Activated T-cell treated with anti-CD3 and anti-CD28 coated beads, Interleukin-2, amount 50 U/mL, for 72 hours (primary cell): Measurements from ENCODE around the gene VPS39. TPM values are rescaled to one million over a fixed set of nuclear protein-coding genes. Genes with fewer than 3 reads are reported as not detected.

Experiments
- ATAC-seq, 2 donors: fragments of 150-1000 bp; cut with Tn5 transposase; replicated peaks in 1 of 2; 2 replicates each; pipeline ENCODE4 v1.10.0; 2021; ENCODE audit warnings: moderate library complexity in 2 of 2, mild to moderate bottlenecking in 1 of 2
- DNase-seq, 2 donors: peaks; one replicate each; pipeline ENCODE4 v3.0.0; 2021 to 2022; ENCODE audit warnings: mixed read lengths in 1 of 2
- H3K27ac Mint-ChIP-seq: one replicate; pipeline ENCODE4 v1.8.0; 2022; ENCODE audit warnings: mild to moderate bottlenecking, moderate library complexity, mixed read lengths
- H3K27me3 Mint-ChIP-seq: one replicate; pipeline ENCODE4 v1.8.0; 2022; ENCODE audit warnings: low read depth, mixed read lengths
- H3K36me3 Mint-ChIP-seq, 2 donors: one replicate each; pipeline ENCODE4 v1.8.0; 2022; ENCODE audit warnings: mixed read lengths in 2 of 2, mild to moderate bottlenecking in 1 of 2; ENCODE audit not compliant: insufficient read depth in 2 of 2
- H3K4me1 Mint-ChIP-seq: one replicate; pipeline ENCODE4 v1.8.0; 2022; ENCODE audit warnings: low read depth, mixed read lengths
- H3K4me3 Mint-ChIP-seq, 2 donors: one replicate each; pipeline ENCODE4 v1.8.0; 2022; ENCODE audit warnings: mild to moderate bottlenecking in 2 of 2, mixed read lengths in 2 of 2, moderate library complexity in 2 of 2
- H3K9me3 Mint-ChIP-seq, 2 donors: one replicate each; pipeline ENCODE4 v1.8.0; 2022; ENCODE audit warnings: mixed read lengths in 2 of 2
- total RNA-seq, 2 donors: library from RNA; stranded (reverse); gene quantifications; one replicate each; pipeline ENCODE4 v1.2.3, GENCODE V29; 2022

Gene VPS39
- total RNA-seq, 2 donors from 2014 or later = 79.8 to 95.3 TPM

DNA sequence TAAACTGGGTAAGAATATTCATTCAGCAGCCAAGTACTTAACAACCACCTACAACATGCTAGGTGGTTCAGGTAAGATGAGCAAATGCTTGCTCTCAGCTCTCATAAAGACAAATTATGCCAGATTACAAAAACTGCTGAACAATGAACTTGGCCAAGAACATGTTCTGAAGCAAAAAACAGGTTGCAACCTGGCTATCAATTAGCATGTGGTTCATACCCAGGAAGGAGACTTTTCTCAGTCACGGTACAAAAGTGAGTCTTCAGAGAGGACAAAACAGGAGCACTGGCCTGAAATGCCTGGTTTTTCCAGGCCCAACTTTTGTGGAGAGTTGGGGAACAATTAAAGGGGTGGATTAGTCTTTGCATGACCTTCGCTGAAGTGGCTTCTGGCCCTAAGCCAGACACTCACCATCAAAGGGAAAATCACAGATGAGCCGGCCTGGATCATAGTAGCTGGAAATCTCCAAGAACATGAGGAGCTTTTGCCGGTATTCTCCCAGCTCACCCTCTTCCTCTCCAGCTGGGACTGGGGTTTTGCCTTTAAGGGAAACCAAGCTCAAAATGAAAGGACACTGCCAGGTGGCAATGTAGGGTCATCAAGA lies 44.1 kb downstream of the VPS39 start:
- H3K9me3 Mint-ChIP-seq = no peaks in the 10 kb centered on the region
- ATAC-seq = no peak
- no peak overlapping the region for H3K4me3 Mint-ChIP-seq
- H3K27me3 Mint-ChIP-seq = no peaks in the 10 kb centered on the region
- H3K36me3 Mint-ChIP-seq = peaks cover 4 to 12% of the 10 kb centered on the region in 2 donors
- DNase-seq = no peak
- no peaks in the 10 kb centered on the region for H3K4me1 Mint-ChIP-seq
- H3K27ac Mint-ChIP-seq = no peak overlapping the region

DNA sequence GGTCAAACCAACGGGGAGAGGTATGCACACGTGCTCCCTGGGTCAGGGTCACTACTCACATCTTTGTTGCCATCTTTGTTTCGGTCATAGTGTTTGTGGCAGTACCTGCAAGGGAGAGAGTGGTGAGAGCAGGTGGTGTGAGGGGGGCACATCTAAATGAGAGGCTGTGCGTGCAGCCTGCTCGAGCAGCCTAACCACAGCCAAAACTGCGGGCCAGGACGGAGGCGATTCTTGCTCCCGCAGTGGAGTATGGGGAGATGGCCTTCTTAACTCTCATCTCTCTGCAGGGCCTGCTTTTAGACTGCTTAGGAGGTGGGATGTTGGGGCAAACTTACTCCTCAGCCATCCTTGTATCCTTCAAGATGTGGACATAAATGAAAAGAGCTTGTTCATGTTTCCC lies 44.8 kb downstream of the VPS39 start:
- DNase-seq = no peak
- no peaks in the 10 kb centered on the region for H3K27me3 Mint-ChIP-seq
- no peak overlapping the region for H3K4me3 Mint-ChIP-seq
- no peak overlapping the region for H3K27ac Mint-ChIP-seq
- no peaks in the 10 kb centered on the region for H3K9me3 Mint-ChIP-seq
- peaks cover 6 to 12% of the 10 kb centered on the region in 2 donors for H3K36me3 Mint-ChIP-seq
- no peak for ATAC-seq
- H3K4me1 Mint-ChIP-seq = no peaks in the 10 kb centered on the region

DNA sequence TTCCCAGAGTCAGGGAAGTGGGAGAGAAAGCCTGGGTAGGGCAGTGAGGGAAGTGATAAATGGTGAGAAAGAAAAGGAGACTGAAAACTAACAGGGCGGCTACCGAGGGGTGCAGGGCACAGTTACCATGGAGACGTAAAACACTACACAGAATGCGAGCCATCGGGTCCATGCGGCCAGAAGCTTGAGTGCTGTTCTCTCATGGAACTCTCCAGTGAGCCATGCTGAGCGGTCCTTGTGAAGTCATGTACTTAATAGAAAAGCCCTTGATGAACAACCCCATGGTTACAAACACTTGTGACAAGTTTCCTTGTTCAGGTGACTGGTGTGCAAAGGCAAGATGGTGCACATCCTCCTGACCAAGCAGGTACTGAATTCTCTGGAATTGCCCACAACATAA lies 48.0 kb downstream of the VPS39 start:
- Mint-ChIP-seq H3K27ac (no peak overlapping the region), H3K4me3 (no peak overlapping the region), H3K9me3 (no peaks in the 10 kb centered on the region), H3K36me3 (peaks cover 3 to 8% of the 10 kb centered on the region in 2 donors), H3K27me3 (no peaks in the 10 kb centered on the region), H3K4me1 (no peaks in the 10 kb centered on the region)
- no peak for ATAC-seq
- no peak for DNase-seq

DNA sequence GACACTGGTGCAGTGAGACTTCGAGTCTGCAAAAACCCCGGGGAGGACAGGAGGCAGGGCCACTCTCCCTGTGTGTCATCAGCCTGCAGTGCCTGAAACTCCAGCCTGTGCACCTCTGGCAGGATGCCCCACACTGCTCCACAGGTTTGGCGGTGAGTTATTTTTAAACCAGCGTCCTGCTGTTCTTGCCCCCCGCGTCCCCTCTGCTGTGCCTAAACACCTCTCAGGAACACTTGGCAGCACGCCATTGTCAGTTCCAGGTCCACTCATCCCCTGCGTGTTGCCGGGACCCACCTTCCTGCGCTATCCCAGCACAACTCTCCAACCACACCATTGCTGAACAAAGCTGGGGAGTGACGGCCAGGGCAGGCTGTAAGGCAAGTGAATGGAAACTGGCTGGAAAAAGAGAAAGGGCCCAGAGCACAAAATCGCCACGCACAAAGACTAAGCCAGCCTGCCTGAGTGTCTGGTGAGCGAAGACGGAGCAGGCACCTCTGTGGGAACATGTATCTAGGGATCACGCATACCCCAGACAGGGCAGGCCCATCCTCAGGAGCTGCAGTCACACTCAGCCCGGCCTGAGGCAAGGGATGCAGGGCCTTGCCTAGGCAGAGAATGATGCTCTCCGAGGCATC lies 48.6 kb downstream of the VPS39 start:
- no peak overlapping the region for H3K4me3 Mint-ChIP-seq
- no peaks in the 10 kb centered on the region for H3K9me3 Mint-ChIP-seq
- H3K27me3 Mint-ChIP-seq = no peaks in the 10 kb centered on the region
- ATAC-seq (no peak), DNase-seq (no peak)
- H3K4me1 Mint-ChIP-seq = no peaks in the 10 kb centered on the region
- no peak overlapping the region for H3K27ac Mint-ChIP-seq
- H3K36me3 Mint-ChIP-seq = peaks cover 3 to 7% of the 10 kb centered on the region in 2 donors

DNA sequence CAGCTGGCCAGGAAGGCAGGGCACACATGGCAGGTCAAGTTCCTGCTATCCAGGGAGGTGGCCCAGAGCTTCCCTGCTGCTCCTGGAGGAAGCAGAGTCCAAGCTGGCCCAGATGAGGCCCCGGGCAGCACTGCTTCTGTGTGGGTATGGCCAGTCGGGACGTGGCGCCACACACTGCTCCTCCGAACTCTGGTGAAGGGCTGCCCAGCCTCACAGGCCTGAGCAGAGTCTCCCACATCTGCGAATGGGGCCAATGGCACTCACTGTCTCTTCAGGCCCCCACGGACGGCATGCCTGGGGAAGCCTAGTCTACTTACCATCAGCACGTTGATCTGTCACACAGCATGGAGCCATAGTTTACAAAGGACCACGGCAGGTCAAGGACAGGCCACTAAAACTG lies 49.2 kb downstream of the VPS39 start:
- no peak for DNase-seq
- Mint-ChIP-seq H3K27me3 (no peaks in the 10 kb centered on the region), H3K9me3 (no peaks in the 10 kb centered on the region), H3K27ac (no peak overlapping the region), H3K4me3 (no peak overlapping the region), H3K4me1 (no peaks in the 10 kb centered on the region), H3K36me3 (peaks cover 3 to 7% of the 10 kb centered on the region in 2 donors)
- ATAC-seq = no peak

DNA sequence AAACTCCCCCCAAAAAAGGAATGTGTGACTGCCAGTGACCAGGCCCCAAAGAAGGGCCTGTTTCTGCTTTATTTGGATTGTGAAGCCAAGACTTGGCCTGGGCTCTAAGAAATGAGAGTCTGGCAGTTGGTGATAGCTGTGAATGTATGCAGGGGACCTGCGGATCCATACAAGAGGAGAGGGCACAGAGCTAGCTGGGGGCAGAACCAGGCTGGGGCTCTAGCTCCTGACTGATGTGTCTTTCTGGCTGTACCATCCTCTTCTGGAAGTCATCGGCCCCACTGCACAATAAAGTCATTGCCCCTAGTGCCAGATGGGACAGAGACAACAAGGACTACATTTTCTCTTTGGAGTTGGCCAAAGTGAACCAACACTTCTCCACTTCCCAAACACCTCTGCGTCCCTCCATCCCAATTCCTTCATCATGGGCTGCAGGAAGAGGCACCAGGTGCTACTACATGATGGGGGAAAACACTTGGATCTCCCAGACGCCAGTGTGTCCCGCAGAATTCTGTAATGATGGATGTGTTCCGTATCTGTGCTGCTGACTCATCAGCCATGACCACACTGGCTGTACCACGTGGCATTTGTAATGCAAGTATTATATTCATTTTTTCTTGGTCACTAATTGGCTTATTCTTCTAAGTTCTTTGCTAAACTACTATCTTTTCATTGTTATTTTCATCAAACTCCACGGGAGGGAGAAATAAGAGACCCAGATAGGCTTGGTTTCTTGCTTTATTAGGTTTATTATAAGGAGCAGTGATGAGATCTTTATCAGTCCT lies 49.9 kb downstream of the VPS39 start:
- no peaks in the 10 kb centered on the region for H3K27me3 Mint-ChIP-seq
- H3K36me3 Mint-ChIP-seq = peaks cover 3 to 7% of the 10 kb centered on the region in 2 donors
- H3K4me1 Mint-ChIP-seq = no peaks in the 10 kb centered on the region
- no peaks in the 10 kb centered on the region for H3K9me3 Mint-ChIP-seq
- H3K4me3 Mint-ChIP-seq = no peak overlapping the region
- ATAC-seq (no peak), DNase-seq (no peak)
- no peak overlapping the region for H3K27ac Mint-ChIP-seq

DNA sequence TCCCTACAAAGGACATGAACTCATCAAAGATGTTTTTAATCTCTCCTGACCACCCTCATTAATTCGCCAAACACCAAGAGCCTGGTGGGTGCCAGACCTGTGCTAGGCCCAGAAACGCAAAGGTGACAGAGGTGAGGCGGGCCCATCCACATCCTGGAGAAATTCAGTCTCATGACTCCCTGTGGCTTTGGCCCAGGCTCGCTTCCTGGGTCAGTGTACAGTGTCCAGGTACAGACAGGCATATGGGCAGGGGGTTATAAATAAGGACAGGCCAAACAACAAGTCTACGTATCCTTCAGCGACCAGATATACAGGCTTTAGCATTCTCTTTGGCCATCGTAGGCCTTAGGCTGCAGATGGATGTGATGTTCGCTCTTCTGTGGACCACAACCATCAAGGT lies 50.7 kb downstream of the VPS39 start:
- H3K27me3 Mint-ChIP-seq = no peaks in the 10 kb centered on the region
- no peaks in the 10 kb centered on the region for H3K9me3 Mint-ChIP-seq
- ATAC-seq (no peak), DNase-seq (no peak)
- H3K27ac Mint-ChIP-seq = no peak overlapping the region
- H3K36me3 Mint-ChIP-seq = peaks cover 3 to 7% of the 10 kb centered on the region in 2 donors
- H3K4me1 Mint-ChIP-seq = no peaks in the 10 kb centered on the region
- no peak overlapping the region for H3K4me3 Mint-ChIP-seq

DNA sequence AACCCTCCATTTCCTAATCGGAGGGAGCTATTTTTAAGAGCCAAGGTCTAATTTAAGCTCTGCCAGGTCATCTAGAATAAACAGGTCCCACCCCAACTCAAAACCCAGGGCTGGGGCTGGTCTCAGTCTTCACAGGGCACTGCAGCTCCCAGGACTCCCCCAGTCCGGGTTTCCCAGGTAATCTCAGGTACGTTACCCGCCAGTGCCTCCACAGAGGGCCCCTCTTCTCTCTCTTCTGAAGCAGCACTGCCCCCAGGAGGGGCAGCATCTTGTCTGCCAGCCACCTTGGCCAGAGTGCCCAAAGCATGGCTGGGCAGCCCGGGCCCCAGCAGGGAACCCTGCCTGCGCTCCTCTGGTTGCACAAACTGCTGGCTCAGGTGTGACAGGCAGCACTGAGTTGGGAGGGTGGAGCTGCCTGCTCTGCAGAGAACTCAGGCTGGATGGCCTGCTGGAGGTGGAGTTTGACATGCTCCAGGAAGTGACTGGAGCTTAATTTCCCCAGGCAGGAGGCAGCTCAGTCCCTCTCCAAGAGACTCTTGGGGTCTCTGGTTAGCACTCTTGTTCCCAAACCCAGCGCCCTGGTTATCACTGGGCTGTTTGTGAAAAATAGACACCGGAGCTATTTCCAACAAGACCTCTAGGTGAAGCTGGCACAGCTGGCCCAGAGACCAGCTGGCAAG lies 51.7 kb downstream of the VPS39 start, which contains the start of gene PLA2G4F:
TSS of gene PLA2G4F (minus strand) at position 394 of the 680 bp plus-strand sequence. CDS start at position 307, 87 bp downstream.
- Mint-ChIP-seq H3K27me3 (no peaks in the 10 kb centered on the region), H3K9me3 (no peaks in the 10 kb centered on the region), H3K36me3 (peaks cover 1 to 2% of the 10 kb centered on the region in 2 donors), H3K4me1 (no peaks in the 10 kb centered on the region), H3K27ac (no peak within 1 kb of the TSS), H3K4me3 (no peak within 1 kb of the TSS)
- no peak for ATAC-seq
- DNase-seq = no peak

DNA sequence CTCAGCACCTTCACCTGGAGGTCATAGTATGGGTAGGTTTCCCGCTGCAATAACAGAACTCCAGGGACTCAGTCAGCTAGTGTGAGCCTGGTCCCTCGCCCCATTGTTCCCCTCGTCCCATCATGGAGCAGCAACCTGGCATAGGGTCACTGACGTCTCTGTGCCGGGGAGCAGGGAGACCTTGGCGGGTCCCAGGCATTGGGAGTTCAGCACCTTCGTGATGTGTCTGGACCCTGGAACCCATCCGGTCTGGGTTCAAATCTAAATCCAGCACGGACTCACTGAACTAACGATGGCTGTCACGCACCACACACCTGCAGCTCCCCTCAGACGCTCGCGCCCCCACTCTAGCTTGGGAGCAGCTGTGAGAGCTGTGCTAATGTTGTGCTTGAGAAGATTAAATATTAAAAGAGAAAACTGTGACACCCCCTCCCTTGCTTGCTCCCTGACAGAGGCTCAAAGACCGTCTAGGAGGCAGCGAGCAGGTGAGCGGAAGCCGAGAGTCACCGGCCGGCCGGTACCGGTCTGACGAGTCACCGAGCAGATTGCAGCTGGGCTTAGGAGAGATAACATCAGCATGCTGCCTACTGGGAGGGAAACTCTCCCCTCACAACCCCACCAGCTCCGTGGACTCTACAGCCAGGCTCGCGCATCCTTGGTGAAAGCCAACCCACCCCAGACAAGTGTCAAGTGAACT lies 52.4 kb downstream of the VPS39 start:
- H3K4me1 Mint-ChIP-seq = no peaks in the 10 kb centered on the region
- H3K4me3 Mint-ChIP-seq = no peak overlapping the region
- ATAC-seq = no peak
- no peaks in the 10 kb centered on the region for H3K27me3 Mint-ChIP-seq
- DNase-seq = no peak
- H3K9me3 Mint-ChIP-seq = no peaks in the 10 kb centered on the region
- H3K36me3 Mint-ChIP-seq = peaks cover 1 to 2% of the 10 kb centered on the region in 2 donors
- no peak overlapping the region for H3K27ac Mint-ChIP-seq

DNA sequence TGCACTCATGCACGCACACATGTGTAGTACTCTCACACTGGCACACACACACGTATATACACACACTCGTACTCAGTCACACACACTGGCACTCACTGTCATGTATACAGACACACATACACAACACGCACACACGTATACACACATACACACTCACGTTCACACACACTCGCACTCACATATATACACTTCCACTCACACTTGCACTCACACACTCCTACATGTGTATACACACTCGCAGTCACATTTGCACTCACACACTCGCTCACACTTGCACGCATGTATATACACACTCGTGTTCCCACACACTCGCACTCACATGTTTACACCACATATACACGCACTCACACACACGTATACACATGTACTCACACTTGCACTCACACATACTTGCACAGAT lies 53.1 kb downstream of the VPS39 start:
- H3K27ac Mint-ChIP-seq = no peak overlapping the region
- no peaks in the 10 kb centered on the region for H3K9me3 Mint-ChIP-seq

DNA sequence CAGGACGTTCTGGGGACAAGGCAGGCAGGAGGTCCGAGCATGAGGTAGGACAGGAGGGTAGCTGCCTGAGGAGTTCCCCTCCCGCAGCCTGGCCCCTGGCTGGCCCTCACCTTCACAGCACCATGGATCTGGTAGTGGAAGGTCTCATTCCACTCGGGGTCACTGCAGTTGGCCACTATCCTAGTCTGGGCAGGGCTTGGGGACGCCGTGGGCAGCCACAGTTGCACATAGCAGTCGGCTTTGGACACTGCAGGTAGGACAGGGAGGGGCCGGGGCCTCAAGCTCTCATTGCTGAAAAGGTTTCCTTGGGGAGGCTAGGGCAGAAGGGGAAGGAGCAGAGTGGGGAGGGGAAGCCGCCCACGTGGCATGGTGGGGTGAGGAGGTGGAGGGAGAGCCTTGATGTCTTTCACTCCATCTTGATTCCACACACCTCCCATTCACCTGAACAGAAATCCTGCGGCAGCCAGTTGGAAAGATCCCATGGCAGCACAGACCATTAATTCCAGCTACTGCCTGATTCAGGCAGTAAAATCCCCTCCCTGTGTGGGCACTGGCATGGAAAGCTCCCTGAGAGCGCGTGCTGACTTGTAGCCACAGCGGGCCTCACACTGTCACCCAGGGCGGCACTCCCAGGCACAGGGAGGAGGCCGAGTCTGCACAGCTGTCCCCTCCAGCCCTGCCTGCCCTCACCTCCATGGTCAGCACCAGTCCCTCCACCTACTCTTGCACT lies 53.7 kb downstream of the VPS39 start:
- H3K36me3 Mint-ChIP-seq = peaks cover 0 to 1% of the 10 kb centered on the region in 2 donors
- no peak for DNase-seq
- no peak overlapping the region for H3K4me3 Mint-ChIP-seq
- no peaks in the 10 kb centered on the region for H3K27me3 Mint-ChIP-seq
- H3K4me1 Mint-ChIP-seq = no peaks in the 10 kb centered on the region
- ATAC-seq = peak; percentile 3 to 28
- no peak overlapping the region for H3K27ac Mint-ChIP-seq
- no peaks in the 10 kb centered on the region for H3K9me3 Mint-ChIP-seq

More for the DNA sequence above, 53.1 kb downstream of the VPS39 start:
- Mint-ChIP-seq H3K4me3 (no peak overlapping the region), H3K27me3 (no peaks in the 10 kb centered on the region), H3K36me3 (peaks cover under 1 to 1% of the 10 kb centered on the region in 2 donors), H3K4me1 (no peaks in the 10 kb centered on the region)
- peak; percentile 6 to 10 for ATAC-seq
- DNase-seq = no peak

DNA sequence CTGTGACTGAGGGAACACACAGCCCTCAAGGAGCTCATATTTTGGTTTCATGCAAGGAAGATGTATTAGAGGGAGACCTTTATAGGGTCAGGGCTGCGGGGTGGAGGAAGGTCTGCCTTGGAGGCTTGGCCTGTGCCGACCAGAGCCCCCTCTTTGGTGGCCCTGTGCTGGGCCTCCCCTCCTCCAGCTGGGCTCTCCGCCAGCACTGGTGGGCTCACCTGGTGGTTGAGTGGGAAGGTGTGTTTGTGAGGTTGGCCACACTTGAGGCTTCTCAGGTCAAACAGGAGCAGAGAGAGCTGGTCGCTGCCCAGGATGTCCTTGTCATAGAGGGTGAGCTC lies 54.3 kb downstream of the VPS39 start:
- DNase-seq = no peak
- Mint-ChIP-seq H3K9me3 (no peaks in the 10 kb centered on the region), H3K36me3 (peaks cover 0 to 1% of the 10 kb centered on the region in 2 donors), H3K4me3 (no peak overlapping the region), H3K27ac (no peak overlapping the region), H3K4me1 (no peaks in the 10 kb centered on the region), H3K27me3 (no peaks in the 10 kb centered on the region)
- no peak for ATAC-seq
